SK-N-SH (cell line): ENCODE data around the gene MANEAL. TPM values are rescaled to one million over a fixed set of nuclear protein-coding genes. Genes with fewer than 3 reads are reported as not detected.
A peak's percentile ranks its signal among the peaks of the same experiment; 100 is the strongest.

Experiments used
- CTCF ChIA-PET: fragments of 300-600, 350-600 bp; formaldehyde crosslinking; extraction: SDS; loops from one replicate; lab custom pipeline; 2021; lab: Yijun Ruan, JAX
- POLR2A ChIA-PET: fragments of 350-600 bp; sonication (Branson Sonifier 250); formaldehyde crosslinking; extraction: SDS; loops from one replicate; lab custom pipeline; 2020; ENCODE audit warnings: antibody characterized with exemption, inconsistent platforms; lab: Yijun Ruan, JAX
- DNase-seq: peaks from one replicate; pipeline ENCODE4 v3.0.0; 2012
- H2AFZ ChIP-seq: fragments of 200-600 bp; sonication (generic); 2 replicates; pipeline ENCODE4 v1.8.1; 2016; ENCODE audit warnings: antibody characterized with exemption, mild to moderate bottlenecking, low read depth
- H3F3A ChIP-seq: fragments of 200-600 bp; sonication (generic); replicated peaks from 2 replicates; pipeline ENCODE3; 2016; ENCODE audit warnings: antibody characterized with exemption, mild to moderate bottlenecking; ENCODE audit not compliant: insufficient read depth
- H3K27ac ChIP-seq, 2 experiments: fragments of 200-500 bp in 1 of 2; fragments of 200-600 bp in 1 of 2; sonication (Bioruptor generic) in 1 of 2; sonication (generic), shearing (Covaris generic) in 1 of 2; 2 replicates each; pipeline versions ENCODE4 v1.5.1 to v1.6.1; 2014 to 2016; ENCODE audit warnings: low read depth in 2 of 2, inconsistent platforms in 1 of 2, low read length in 1 of 2, mild to moderate bottlenecking in 1 of 2, mixed read lengths in 1 of 2
- H3K27me3 ChIP-seq: fragments of 200-600 bp; sonication (generic), shearing (Covaris generic); 2 replicates; pipeline ENCODE4 v1.6.1; 2016; ENCODE audit warnings: mixed run types; ENCODE audit not compliant: insufficient read depth
- H3K36me3 ChIP-seq, 2 experiments: fragments of 200-500 bp in 1 of 2; fragments of 200-600 bp in 1 of 2; sonication (Bioruptor generic) in 1 of 2; sonication (generic) in 1 of 2; replicated peaks in 1 of 2; 2 replicates each; pipeline versions ENCODE3 to v1.5.1; 2014 to 2016; ENCODE audit warnings: low read length in 1 of 2, mild to moderate bottlenecking in 1 of 2; ENCODE audit not compliant: insufficient read depth in 2 of 2, control insufficient read depth in 1 of 2
- H3K4me1 ChIP-seq, 2 experiments: fragments of 200-500 bp in 1 of 2; fragments of 200-600 bp in 1 of 2; sonication (Bioruptor generic) in 1 of 2; sonication (generic), shearing (Covaris generic) in 1 of 2; 2 replicates each; pipeline versions ENCODE4 v1.5.1 to v1.6.1; 2014 to 2016; ENCODE audit warnings: low read depth in 1 of 2, low read length in 1 of 2, mixed run types in 1 of 2; ENCODE audit not compliant: insufficient read depth in 2 of 2, control insufficient read depth in 1 of 2
- H3K4me2 ChIP-seq: fragments of 200-600 bp; sonication (generic), shearing (Covaris generic); 2 replicates; pipeline ENCODE4 v1.6.1; 2017; ENCODE audit warnings: mixed run types
- H3K4me3 ChIP-seq, 2 experiments: fragments of 200-500 bp in 1 of 2; fragments of 200-600 bp in 1 of 2; sonication (Bioruptor generic) in 1 of 2; sonication (generic), shearing (Covaris generic) in 1 of 2; 2 replicates each; pipeline versions ENCODE4 v1.5.1 to v1.8.1; 2014 to 2016; ENCODE audit warnings: low read depth in 2 of 2, inconsistent platforms in 1 of 2, low read length in 1 of 2, mild to moderate bottlenecking in 1 of 2, mixed read lengths in 1 of 2, moderate library complexity in 1 of 2
- H3K79me2 ChIP-seq: fragments of 200-600 bp; sonication (generic); 2 replicates; pipeline ENCODE4 v1.8.1; 2017; ENCODE audit warnings: mild to moderate bottlenecking; ENCODE audit not compliant: insufficient read depth
- H3K9ac ChIP-seq: fragments of 200-600 bp; sonication (generic); 2 replicates; pipeline ENCODE4 v1.6.1; 2017; ENCODE audit warnings: mixed run types
- H3K9me2 ChIP-seq: fragments of 200-600 bp; sonication (generic); 2 replicates; pipeline ENCODE4 v1.6.1; 2017; ENCODE audit warnings: mixed run types
- H3K9me3 ChIP-seq: fragments of 200-600 bp; sonication (generic); 2 replicates; pipeline ENCODE4 v1.6.1; 2017; ENCODE audit warnings: mixed run types, mild to moderate bottlenecking, moderate library complexity
- H4K20me1 ChIP-seq: fragments of 200-600 bp; sonication (generic); 2 replicates; pipeline ENCODE4 v1.6.1; 2017; ENCODE audit warnings: mild to moderate bottlenecking, mixed run types; ENCODE audit not compliant: insufficient read depth
- CHD2 ChIP-seq: fragments of 150-350 bp; IDR thresholded peaks from 2 replicates; pipeline ENCODE4 v1.6.1; 2018; ENCODE audit warnings: low read length; ENCODE audit not compliant: partially characterized antibody
- ELF1 ChIP-seq: IDR thresholded peaks from 2 replicates; pipeline ENCODE4 v1.4.0; 2012
- EP300 ChIP-seq, 2 experiments: IDR thresholded peaks; 2 replicates each; pipeline versions ENCODE4 v1.4.0 to v1.6.1; 2012; ENCODE audit warnings: borderline replicate concordance in 1 of 2, low read depth in 1 of 2, low read length in 1 of 2
- EZH2phosphoT487 ChIP-seq: fragments of 200-600 bp; sonication (generic); IDR thresholded peaks from 2 replicates; pipeline ENCODE4 v1.6.1; 2017; ENCODE audit warnings: low read depth, mixed run types, mild to moderate bottlenecking, antibody characterized with exemption, moderate library complexity, borderline replicate concordance
- FOXM1 ChIP-seq: IDR thresholded peaks from 2 replicates; pipeline ENCODE4 v1.4.0; 2012; ENCODE audit warnings: low read depth, mild to moderate bottlenecking
- GABPA ChIP-seq: IDR thresholded peaks from 2 replicates; pipeline ENCODE4 v1.4.0; 2012; ENCODE audit warnings: low read depth, mild to moderate bottlenecking
- GATA2 ChIP-seq: sonication (generic); formaldehyde crosslinking; IDR thresholded peaks from 2 replicates; pipeline ENCODE4 v1.5.0; 2020; ENCODE audit warnings: mild to moderate bottlenecking, missing genetic modification reagents
- IRF3 ChIP-seq: fragments of 150-350 bp; IDR thresholded peaks from 2 replicates; pipeline ENCODE4 v1.6.1; 2016; ENCODE audit warnings: mild to moderate bottlenecking, low read depth, low read length
- MAX ChIP-seq: IDR thresholded peaks from 2 replicates; pipeline ENCODE4 v1.4.0; 2012; ENCODE audit warnings: low read depth
- MEF2A ChIP-seq: IDR thresholded peaks from 2 replicates; pipeline ENCODE4 v1.4.0; 2012; ENCODE audit warnings: low read depth, borderline replicate concordance
- MXI1 ChIP-seq: IDR thresholded peaks from 2 replicates; pipeline ENCODE4 v1.6.1; 2012; ENCODE audit warnings: mild to moderate bottlenecking, low read depth, low read length, improper control_type of control experiment
- NFIC ChIP-seq: IDR thresholded peaks from 2 replicates; pipeline ENCODE4 v1.4.0; 2012; ENCODE audit warnings: borderline replicate concordance
- POLR2AphosphoS5 ChIP-seq: IDR thresholded peaks from 2 replicates; pipeline ENCODE4 v1.6.1; 2012; ENCODE audit warnings: low read depth, low read length
- RCOR1 ChIP-seq: fragments of 150-350 bp; IDR thresholded peaks from 2 replicates; pipeline ENCODE4 v1.6.1; 2017; ENCODE audit warnings: antibody characterized with exemption, low read length
- RFX5 ChIP-seq: IDR thresholded peaks from 2 replicates; pipeline ENCODE4 v1.6.1; 2012; ENCODE audit warnings: mild to moderate bottlenecking, improper control_type of control experiment, low read length
- SIN3A ChIP-seq: IDR thresholded peaks from 2 replicates; pipeline ENCODE4 v1.6.1; 2012; ENCODE audit warnings: low read depth, mild to moderate bottlenecking, low read length, moderate library complexity, borderline replicate concordance
- SMC3 ChIP-seq: IDR thresholded peaks from 2 replicates; pipeline ENCODE4 v1.6.1; 2012; ENCODE audit warnings: low read depth, low read length, improper control_type of control experiment
- TAF1 ChIP-seq: IDR thresholded peaks from 2 replicates; pipeline ENCODE4 v1.6.1; 2012; ENCODE audit warnings: low read depth, mild to moderate bottlenecking, low read length, moderate library complexity, borderline replicate concordance
- WGBS: methylation state at CpG from one replicate; pipeline ENCODE4 v1.1.6; 2017; ENCODE audit warnings: low lambda C conversion rate; 5-methylcytosine and 5-hydroxymethylcytosine counted together
- polyA plus RNA-seq, 3 experiments: library from polyadenylated mRNA; depleted of rRNA; stranded (reverse); fragments of >200 nt; gene quantifications; 2 replicates each; pipeline ENCODE4 v1.2.3, GENCODE V29; 2012
- TF ChIP-seq, protein P1 (sequence below): IDR thresholded peaks from 2 replicates; pipeline ENCODE4 v1.4.0; 2012; ENCODE audit warnings: low read depth, borderline replicate concordance

MANEAL gene
- polyA plus RNA-seq, 1 of the 3 experiments (the other 2 are of a cell fraction): 2.7 TPM

DNA sequence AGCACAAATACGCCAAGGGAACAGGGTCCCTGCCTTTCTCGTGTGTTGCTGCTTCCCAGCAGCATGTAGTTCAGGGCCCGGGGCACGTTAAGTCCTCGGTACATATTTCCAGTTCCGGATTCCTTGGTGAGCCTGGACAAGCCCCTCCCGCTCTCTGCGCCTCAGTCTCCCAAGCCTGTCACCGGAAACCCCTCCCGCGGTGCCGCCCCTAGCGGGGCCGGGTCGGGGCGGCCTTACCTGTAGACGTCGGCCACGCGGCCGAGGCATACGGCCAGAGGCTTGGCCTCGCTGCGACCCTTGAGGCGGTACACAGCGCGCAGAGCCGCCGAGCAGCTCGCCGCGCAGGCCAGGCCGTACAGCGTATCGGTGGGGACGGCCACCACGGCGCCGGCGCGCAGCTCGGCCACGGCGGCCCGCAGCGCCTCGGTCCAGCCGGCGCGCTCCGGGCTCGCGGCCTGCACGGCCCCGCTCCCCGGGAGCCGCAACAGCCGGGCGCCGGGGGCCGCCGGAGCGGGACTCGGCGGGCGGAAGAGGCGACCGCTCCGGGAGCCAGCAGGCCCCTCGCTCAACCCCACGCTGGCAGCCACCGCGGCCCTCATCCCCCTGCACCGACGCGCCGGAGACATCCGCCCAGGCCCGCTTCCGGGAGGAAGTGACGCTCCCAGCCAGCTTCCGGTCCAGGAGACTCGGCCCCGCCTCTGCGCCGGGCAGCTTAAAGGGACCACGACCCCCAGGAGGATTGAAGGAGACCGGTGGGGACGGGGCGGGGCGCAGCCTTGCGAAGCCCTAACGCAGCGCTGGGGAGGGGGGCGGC, 14.1 kb downstream of the MANEAL start, which contains the start of the genes C1orf122 and YRDC:
Gene C1orf122, plus strand, starts transcription at position 236 of the 814 bp plus-strand sequence. CDS start 615 bp downstream, outside the sequence.
Gene YRDC, minus strand, starts transcription at position 654 of the 814 bp plus-strand sequence. Its CDS starts 28 bp downstream, at position 626.
- H3K4me3 ChIP-seq: peak within 1 kb of the TSS; percentile 91
- H3K9me2 ChIP-seq: no peaks in the 10 kb centered on the region
- H3K36me3 ChIP-seq: peaks cover 56 to 59% of the 10 kb centered on the region in 2 experiments
- peaks cover 51% of the 10 kb centered on the region for H3K79me2 ChIP-seq
- WGBS: under 1% methylated on average over 30 of the region's 95 CpGs
- peak within 1 kb of the TSS; percentile 99 for H3K4me2 ChIP-seq
- H3K9ac ChIP-seq: peak within 1 kb of the TSS; percentile 89
- H3K27me3 ChIP-seq: no peaks in the 10 kb centered on the region
- ChIA-PET CTCF (interaction anchor here (0.7 to 3.2 kb wide), 7 partner anchors 13 to 115 kb away, joined by 3 to 20 read pairs (median 3); partner anchors contain the start of genes EPHA10 and MTF1), POLR2A (interaction anchor here (0.7 to 3.5 kb wide), 11 partner anchors 10 to 140 kb away, joined by 3 to 29 read pairs (median 4); partner anchors contain the start of genes EPHA10, INPP5B, MANEAL and MTF1)
- H3K9me3 ChIP-seq: no peaks in the 10 kb centered on the region
- DNase-seq: peak; percentile 98
- H3K27ac ChIP-seq: peak within 1 kb of the TSS; percentile 82 to 91
- peaks cover 15 to 29% of the 10 kb centered on the region in 2 experiments for H3K4me1 ChIP-seq
- TF ChIP-seq ELF1: peak; percentile 93
- TF ChIP-seq GABPA: peak; percentile 89
- TF ChIP-seq FOXM1: no peak
- TF ChIP-seq NFIC: peak; percentile 76
- peak; percentile 40; the same call in 1 of the 2 replicates for TF ChIP-seq SIN3A
- peak; percentile 54 for TF ChIP-seq POLR2AphosphoS5
- TF ChIP-seq CHD2: peak; percentile 26
- no peak for TF ChIP-seq SMC3
- TF ChIP-seq EP300 (IDR thresholded peaks at IDR 0.05; ENCODE audit: borderline replicate concordance in 1 of 2, low read depth in 1 of 2, low read length in 1 of 2): no peak
- peak; percentile 66 for TF ChIP-seq MAX
- peak; percentile 77; the same call in 1 of the 2 replicates for TF ChIP-seq TAF1
- TF ChIP-seq MXI1: peak; percentile 80
- H3F3A ChIP-seq: peaks cover 39% of the 10 kb centered on the region
- H2AFZ ChIP-seq: peak within 1 kb of the TSS; percentile 61
- peaks cover 31% of the 10 kb centered on the region for H4K20me1 ChIP-seq

DNA sequence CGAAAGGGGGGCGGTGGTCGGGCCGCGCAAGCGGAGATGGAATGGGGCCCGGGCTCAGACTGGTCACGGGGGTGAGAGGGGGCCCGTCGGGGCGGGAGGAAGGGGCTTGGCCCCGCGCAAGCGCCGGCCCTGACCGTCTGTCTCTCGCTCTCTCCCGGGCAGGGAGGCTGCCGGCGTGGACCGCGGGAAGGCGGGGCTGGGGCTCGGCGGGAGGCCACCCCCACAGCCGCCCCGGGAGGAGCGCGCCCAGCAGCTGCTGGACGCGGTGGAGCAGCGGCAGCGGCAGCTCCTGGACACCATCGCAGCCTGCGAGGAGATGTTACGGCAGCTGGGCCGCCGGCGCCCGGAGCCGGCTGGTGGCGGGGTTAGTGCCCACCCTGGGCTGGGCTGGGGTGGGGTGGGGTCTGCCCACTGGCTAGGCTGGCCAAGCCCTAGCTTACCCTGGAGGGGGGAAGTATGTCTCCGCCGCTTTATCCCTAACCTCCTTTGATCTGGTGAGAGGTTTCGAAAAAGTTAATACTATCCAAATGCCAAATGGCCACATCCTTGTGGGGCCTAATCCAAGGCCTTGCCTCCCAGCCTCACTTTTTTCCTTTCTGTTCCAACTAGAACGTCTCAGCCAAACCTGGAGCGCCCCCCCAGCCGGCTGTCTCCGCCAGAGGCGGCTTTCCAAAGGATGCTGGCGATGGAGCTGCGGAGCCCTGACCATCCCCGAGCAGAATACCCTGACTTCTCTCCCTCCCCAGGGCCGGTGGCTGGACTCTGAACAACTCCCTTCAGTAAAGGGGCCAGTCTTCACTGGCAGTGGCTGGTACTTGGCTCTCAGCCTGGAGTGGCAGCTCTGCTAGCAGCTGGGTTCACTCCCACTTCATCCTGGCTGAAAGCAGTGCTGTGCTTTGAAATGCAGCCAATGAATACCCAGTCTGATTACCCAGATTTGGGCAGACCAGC, 15.0 kb downstream of the MANEAL start:
- DNase-seq: peak; percentile 93
- 1% methylated on average over 27 of the region's 54 CpGs for WGBS
- peak; percentile 16; the same call in 1 of the 2 replicates for TF ChIP-seq POLR2AphosphoS5
- no peak for TF ChIP-seq IRF3
- TF ChIP-seq, protein P1, sequence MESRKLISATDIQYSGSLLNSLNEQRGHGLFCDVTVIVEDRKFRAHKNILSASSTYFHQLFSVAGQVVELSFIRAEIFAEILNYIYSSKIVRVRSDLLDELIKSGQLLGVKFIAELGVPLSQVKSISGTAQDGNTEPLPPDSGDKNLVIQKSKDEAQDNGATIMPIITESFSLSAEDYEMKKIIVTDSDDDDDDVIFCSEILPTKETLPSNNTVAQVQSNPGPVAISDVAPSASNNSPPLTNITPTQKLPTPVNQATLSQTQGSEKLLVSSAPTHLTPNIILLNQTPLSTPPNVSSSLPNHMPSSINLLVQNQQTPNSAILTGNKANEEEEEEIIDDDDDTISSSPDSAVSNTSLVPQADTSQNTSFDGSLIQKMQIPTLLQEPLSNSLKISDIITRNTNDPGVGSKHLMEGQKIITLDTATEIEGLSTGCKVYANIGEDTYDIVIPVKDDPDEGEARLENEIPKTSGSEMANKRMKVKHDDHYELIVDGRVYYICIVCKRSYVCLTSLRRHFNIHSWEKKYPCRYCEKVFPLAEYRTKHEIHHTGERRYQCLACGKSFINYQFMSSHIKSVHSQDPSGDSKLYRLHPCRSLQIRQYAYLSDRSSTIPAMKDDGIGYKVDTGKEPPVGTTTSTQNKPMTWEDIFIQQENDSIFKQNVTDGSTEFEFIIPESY: no peak
- no peak for TF ChIP-seq GATA2 (CRISPR knock-in tag)
- TF ChIP-seq MEF2A: no peak
- no peak for TF ChIP-seq RCOR1
- TF ChIP-seq NFIC: peak; percentile 50; the same call in 1 of the 2 replicates
- no peak for TF ChIP-seq RFX5
- no peak for TF ChIP-seq EZH2phosphoT487

More for the DNA sequence above, 15.0 kb downstream of the MANEAL start:
- Histone ChIP-seq H3K9ac (peak overlapping the region; percentile 89), H3K9me3 (no peaks in the 10 kb centered on the region), H2AFZ (peak overlapping the region; percentile 61), H3K79me2 (peaks cover 51% of the 10 kb centered on the region), H3K4me2 (peak overlapping the region; percentile 86), H3K27ac (peak overlapping the region; percentile 82 to 91), H3K4me1 (peaks cover 15 to 29% of the 10 kb centered on the region in 2 experiments), H3F3A (peaks cover 32% of the 10 kb centered on the region), H3K36me3 (peaks cover 50 to 52% of the 10 kb centered on the region in 2 experiments), H3K27me3 (no peaks in the 10 kb centered on the region), H3K4me3 (peak overlapping the region; percentile 91), H4K20me1 (peaks cover 28% of the 10 kb centered on the region), H3K9me2 (no peaks in the 10 kb centered on the region)
- CTCF ChIA-PET: interaction anchor here (0.6 to 3.2 kb wide), 8 partner anchors 13 to 181 kb away, joined by 3 to 20 read pairs (median 3); partner anchors contain the start of genes EPHA10, MTF1 and SF3A3
- POLR2A ChIA-PET: interaction anchor here (0.7 to 3.5 kb wide), 12 partner anchors 10 to 139 kb away, joined by 3 to 29 read pairs (median 4); partner anchors contain the start of genes EPHA10, INPP5B, MANEAL and MTF1
